CD4-positive, alpha-beta T cell treated with Interferon gamma for 1 hour (primary cell): Measurements from ENCODE around the gene SNAP91.
A peak's percentile ranks its signal among the peaks of the same experiment; 100 is the strongest.
"Not testable (repeated sequence)": the region's sequence is repeated elsewhere in the genome, so short reads cannot be mapped to it uniquely, and the experiment has no call there.

Experiments used
- DNase-seq: peaks from one replicate; pipeline ENCODE4 v3.0.0-alpha.2; 2020

Gene SNAP91

GRCh38 chr6:83629908-83630307 is 79.0 kb downstream of the SNAP91 start:
- DNase-seq = not testable (repeated sequence)

DNA sequence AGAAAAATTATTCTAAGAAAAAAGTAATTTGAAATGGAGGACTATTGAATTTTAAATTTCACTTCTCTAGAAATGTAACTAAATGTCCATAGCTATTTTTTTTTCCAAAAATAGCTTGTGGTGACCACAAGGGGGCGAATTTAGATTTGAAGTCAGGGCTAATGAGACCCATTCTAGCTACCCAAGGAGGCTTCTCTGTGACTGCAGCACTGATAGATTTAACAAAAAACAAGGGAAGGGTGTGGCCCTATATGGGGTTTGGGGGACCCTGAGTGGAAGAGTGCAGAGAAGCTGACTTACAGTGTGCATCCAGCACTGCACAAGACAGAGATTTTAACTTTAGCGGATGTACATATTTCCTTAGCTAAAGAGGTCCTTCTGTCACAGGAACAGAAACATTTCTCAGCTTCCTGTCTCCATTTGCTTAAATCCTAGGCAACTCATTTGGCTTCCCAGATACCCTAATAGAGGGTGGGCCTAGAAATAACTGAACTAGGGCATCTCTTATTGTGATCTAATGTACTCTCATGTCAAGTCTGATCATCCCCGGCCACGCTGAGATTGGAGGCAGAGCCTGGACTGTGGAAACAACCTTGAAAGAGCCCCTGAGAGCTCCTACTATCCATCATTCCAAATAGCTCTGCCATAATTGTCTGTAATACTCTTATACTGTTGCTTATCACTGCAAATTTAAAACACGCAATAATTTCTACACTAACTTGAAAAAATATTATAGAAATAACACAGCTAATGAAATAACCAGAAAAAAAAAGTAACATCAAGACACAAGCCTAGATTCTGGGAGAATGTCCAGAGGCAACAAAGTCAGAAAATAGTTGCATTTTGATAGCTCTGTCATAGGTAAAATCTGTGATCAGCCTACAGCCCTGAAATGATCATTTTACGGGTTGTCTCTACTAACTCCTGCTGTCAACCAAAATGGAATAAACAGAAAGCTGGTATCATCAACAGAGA is 93.6 kb downstream of the SNAP91 start:
- no peak for DNase-seq

DNA sequence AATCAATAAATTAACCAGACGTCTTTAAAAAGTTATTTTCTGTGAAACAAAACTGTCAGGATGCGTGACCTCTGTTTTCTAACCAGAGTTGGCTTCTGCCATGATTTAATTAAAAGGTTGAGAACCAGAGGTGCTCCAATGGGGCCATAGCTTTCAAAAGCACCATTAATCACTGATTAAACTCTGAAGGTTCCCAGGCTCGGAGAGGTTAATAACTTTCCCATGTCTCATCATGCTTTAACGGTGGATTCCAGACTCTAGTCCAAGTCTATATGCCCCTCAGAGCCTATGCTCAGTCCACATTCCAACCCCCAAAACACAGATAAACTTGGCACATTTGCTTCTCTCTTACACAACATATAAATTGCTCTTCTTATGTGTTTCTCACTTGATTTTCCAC is 95.5 kb downstream of the SNAP91 start:
- DNase-seq = no peak

GRCh38 chr6:83609248-83609647 is 99.7 kb downstream of the SNAP91 start:
- no peak for DNase-seq

DNA sequence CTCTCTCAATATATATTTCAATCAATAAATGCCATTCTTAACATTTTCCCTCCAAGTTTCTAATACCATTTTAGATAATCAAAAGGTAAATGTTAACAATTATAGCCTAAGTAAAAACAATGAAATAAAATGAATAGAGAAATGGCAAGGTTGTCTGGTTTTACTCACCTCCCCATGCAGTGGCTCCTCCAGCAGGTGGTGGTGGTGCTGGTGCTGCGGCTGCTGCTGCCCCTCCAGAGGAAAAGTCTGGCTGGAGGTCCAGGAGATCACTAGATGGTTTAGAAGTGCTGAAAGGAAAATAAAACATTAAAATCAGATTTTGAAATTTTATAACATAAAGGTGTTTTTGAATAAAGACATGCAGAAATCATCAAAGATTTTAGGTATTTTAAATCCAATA is 103.4 kb downstream of the SNAP91 start:
- DNase-seq = no peak

- DNase-seq = no peak
Observed at GRCh38 chr6:83603551-83603950, 105.3 kb downstream of the SNAP91 start.

GRCh38 chr6:83601119-83601518 is 107.8 kb downstream of the SNAP91 start:
- DNase-seq = no peak

DNA sequence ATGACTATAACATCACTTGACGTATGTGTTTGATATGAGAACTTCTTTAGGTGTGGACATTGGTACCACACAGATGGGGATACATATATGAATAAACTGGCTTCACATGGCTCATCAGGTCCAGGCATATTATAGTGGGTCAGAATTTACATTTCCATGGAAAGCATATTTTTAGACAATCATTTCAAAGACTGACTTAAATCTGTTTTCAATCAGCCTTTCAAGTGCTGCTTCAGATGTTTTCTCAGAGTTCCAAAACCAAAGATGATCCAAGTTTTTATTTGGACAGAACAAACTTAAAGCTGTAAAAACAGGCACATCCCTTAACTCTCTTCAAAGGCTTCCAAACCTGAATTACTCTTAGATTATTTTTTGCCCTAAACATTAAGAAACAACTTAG is 108.4 kb downstream of the SNAP91 start:
- DNase-seq = no peak

- no peak for DNase-seq
Observed at GRCh38 chr6:83597511-83597910, 111.4 kb downstream of the SNAP91 start.

- no peak for DNase-seq
Observed at GRCh38 chr6:83597051-83597450, 111.8 kb downstream of the SNAP91 start.

DNA sequence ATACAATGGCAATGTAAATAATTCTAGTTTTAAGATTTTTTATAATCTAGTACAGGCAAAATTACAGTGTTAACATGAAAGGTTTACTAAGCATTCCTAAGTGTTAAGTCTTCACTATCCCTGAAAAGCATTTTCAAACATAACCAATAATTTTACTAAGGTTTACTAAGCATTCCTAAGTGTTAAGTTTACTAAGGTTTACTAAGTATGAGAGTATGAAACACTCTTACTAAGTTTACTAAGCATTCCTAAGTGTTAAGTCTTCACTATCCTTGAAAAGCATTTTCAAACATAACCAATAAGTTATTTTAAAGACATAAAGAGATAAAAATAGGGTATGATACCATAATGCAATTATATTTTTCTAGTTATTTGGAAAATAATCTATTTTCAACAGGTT is 114.0 kb downstream of the SNAP91 start:
- DNase-seq = no peak

GRCh38 chr6:83593395-83593785 is 115.5 kb downstream of the SNAP91 start:
- no peak for DNase-seq

GRCh38 chr6:83592770-83593394 is 116.0 kb downstream of the SNAP91 start:
- no peak for DNase-seq

GRCh38 chr6:83590416-83590815 is 118.5 kb downstream of the SNAP91 start:
- no peak for DNase-seq

GRCh38 chr6:83589076-83589475 is 119.8 kb downstream of the SNAP91 start:
- DNase-seq = no peak

- DNase-seq = no peak
Observed at GRCh38 chr6:83578057-83578456, 130.8 kb downstream of the SNAP91 start.

DNA sequence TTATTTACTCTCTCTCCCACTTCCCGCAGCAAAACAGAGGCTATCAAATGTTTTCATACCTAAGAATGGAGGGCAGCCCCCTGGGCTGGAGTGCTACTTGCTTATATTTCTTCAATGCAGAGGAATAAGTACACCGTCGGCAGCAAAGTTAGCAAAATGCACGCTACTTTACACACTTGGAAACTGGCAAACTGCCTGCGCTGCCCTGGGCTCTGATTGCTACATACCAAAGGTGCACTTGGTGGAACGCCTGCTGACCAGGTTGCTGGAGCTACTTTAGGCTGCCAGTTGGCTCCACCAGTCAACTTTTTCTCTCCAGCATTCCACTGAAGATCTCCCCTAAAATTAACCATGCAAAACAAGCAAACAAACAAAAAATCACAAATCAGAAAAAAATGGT is 134.1 kb downstream of the SNAP91 start:
- no peak for DNase-seq

- not testable (repeated sequence) for DNase-seq
Observed at GRCh38 chr6:83571663-83572185, 137.2 kb downstream of the SNAP91 start.

DNA sequence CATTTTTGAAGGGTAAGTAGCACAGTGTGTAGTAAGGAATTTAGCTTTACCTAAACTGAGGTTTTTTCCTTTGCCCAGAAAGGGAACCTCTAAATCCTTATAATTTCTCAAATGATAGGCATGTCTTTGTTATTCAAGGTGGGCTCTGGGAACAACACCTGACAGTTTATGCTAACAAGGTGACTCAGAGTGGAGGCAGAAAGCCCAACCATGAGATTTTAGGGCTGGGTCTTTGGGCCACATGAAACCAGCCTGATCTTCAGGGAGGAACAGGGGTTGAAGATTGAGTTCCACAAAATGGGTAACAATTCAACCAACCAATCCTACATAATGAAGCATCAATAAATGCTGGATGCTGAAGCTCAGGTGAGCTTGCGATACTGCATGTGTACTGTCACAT is 149.9 kb downstream of the SNAP91 start:
- no peak for DNase-seq

DNA sequence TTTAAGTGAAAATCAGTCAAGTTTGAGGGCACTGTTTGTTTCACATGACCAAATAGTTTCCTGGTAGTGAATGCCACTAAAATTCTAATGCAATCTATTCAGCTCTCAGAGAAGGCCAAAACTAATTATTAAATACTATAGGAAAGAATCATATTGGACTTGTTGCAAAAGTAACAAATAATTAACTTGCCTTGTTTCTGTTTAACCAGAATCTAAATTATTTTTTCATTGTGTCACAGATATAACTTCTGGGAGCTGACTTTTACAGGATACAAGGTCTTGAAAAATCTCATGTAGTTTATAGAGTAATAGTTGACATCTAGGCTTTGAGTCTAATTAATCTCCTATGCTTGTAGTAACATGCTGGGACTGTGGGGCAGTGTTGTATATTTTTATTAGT is 152.0 kb downstream of the SNAP91 start:
- DNase-seq = no peak

GRCh38 chr6:83551748-83552147 is 157.2 kb downstream of the SNAP91 start:
- not testable (repeated sequence) for DNase-seq

GRCh38 chr6:83550482-83550881 is 158.4 kb downstream of the SNAP91 start:
- not testable (repeated sequence) for DNase-seq

DNA sequence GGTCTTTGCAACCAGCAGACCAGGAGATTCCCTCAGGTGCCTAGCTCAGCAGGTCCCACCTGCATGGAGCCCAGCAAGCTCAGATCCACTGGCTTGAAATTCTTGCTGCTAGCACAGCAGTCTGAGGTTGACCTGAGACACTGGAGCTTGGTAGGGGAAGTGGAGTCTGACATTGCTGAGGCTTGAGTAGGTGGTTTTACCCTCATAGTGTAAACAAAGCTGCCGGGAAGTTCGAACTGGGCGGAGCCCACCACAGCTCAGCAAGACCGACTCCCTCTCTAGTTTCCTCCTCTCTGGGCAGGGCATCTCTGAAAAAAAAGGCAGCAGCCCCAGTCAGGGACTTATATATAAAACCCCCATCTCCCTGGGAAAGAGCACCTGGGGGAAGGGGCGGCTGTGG is 162.3 kb downstream of the SNAP91 start:
- DNase-seq = peak; percentile 2

DNA sequence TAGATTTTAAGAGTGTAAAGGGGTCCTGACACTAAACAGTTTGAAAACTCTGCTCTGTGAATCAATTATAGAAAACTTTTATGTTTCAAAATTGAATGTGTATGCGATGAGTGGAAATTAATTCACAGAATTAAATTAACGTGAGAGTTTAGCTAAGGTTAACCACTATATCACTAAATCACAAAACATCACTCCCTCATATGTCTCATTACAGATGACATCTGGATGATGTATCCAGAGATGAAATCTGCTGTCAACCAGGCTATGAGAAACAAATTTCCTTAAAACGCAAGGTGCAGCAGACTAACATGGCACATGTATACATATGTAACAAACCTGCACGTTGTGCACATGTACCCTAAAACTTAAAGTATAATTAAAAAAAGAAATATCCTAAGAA is 169.2 kb downstream of the SNAP91 start:
- DNase-seq = no peak
